Uterine smooth muscle cell (primary cell): ENCODE measurements around the gene COLQ. TPM values are rescaled to one million over a fixed set of nuclear protein-coding genes. Genes with fewer than 3 reads are reported as not detected.

ENCODE experiments used
- total RNA-seq: library from RNA; depleted of rRNA; stranded (reverse); fragments of >200 nt; gene quantifications from 2 replicates; pipeline ENCODE4 v1.2.3, GENCODE V29; 2014

The COLQ gene
- total RNA-seq = 0.66 and 0.75 TPM in 2 replicates

DNA sequence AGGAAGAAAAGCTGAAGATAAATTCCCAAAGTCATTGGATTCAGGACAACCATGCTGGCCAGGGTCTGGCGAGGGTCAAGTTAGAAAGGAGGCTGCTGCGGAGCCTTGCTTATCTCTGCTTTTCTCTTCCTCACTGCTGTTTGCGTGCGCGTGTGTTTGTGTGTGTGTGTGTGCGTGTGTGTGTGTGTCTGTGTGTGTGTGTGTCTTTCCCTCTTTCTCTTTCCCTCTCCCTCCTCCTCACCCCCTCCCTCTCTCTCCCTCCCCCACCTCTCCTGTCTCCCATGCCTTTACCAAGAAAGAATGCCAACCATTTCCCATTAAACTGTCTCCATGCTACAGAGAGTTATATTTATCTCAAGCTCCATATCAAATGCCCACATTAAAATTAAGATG is at the start of gene COLQ:
COLQ (minus strand) TSS at position 134 of the 393 bp plus-strand sequence; CDS start at position 53, 81 bp downstream.

DNA sequence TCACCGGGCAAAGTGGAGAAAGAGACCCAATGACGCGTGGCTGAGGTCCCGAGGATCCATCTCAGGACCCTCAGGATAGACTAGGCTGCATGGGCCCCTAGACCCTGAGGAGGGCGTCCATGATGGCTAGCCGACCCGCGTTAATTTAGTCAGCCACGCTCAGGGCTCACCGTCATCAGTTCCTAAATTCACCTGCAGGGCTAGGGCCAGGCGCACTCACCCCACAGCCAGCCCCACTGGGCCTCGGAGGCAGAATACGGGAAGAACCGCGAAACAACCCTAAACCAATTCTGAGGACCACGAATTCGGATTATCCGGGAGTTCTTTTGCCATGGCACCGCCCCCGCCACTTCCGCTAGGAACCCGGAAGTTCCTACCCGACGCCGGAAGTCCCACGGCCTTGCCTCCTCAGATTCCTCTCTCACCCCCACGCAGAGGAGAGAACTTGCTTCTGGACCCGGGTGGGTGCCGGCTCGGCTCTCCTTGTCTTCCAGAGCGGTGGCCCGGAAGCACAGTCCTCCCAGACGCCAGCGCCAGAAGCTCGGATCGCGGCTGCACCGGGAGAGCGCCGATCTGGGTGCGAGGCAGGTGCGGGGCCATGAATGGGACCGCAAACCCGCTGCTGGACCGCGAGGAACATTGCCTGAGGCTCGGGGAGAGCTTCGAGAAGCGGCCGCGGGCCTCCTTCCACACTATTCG is 94.2 kb downstream of the COLQ start, which contains the start of the genes EAF1 and METTL6:
EAF1 (plus strand) TSS at position 417 of the 699 bp plus-strand sequence; CDS start at position 599, 182 bp downstream.
METTL6 (minus strand) TSS at position 363 of the 699 bp plus-strand sequence. CDS start 1,033 bp downstream, outside the sequence.

Other genes starting within 250 kb of the COLQ start
- 16.8 and 30.4 TPM in 2 replicates for gene SH3BP5, start 189.1 kb downstream of the COLQ start, total RNA-seq
- 30.1 and 36.4 TPM in 2 replicates for gene METTL6, start 94.2 kb downstream of the COLQ start, total RNA-seq
- 22.0 and 24.0 TPM in 2 replicates for gene EAF1, start 94.1 kb downstream of the COLQ start, total RNA-seq
- gene HACL1, start 79.9 kb upstream of the COLQ start, total RNA-seq = 16.9 and 21.7 TPM in 2 replicates
- 13.1 and 22.5 TPM in 2 replicates for gene BTD, start 80.0 kb upstream of the COLQ start, total RNA-seq